ENCODE measurements around the gene NEK7. TPM values are rescaled to one million over a fixed set of nuclear protein-coding genes. Genes with fewer than 3 reads are reported as not detected.

NEK7 gene
- total RNA-seq, 6 experiments from 2014 or later, result 20.6 to 32.3 (median 21.5) TPM

GRCh38 chr1:198267921-198268320 is 111.1 kb downstream of the NEK7 start:
- H3K27me3 ChIP-seq, result no peaks in the 10 kb centered on the region
- no peak overlapping the region for H3K4me3 ChIP-seq
- intact Hi-C loops (cut with DNase I), result no loop called here
- no peaks in the 10 kb centered on the region for H3K9me3 ChIP-seq
- no peak overlapping the region for H3K27ac ChIP-seq
- TF ChIP-seq, protein P1, sequence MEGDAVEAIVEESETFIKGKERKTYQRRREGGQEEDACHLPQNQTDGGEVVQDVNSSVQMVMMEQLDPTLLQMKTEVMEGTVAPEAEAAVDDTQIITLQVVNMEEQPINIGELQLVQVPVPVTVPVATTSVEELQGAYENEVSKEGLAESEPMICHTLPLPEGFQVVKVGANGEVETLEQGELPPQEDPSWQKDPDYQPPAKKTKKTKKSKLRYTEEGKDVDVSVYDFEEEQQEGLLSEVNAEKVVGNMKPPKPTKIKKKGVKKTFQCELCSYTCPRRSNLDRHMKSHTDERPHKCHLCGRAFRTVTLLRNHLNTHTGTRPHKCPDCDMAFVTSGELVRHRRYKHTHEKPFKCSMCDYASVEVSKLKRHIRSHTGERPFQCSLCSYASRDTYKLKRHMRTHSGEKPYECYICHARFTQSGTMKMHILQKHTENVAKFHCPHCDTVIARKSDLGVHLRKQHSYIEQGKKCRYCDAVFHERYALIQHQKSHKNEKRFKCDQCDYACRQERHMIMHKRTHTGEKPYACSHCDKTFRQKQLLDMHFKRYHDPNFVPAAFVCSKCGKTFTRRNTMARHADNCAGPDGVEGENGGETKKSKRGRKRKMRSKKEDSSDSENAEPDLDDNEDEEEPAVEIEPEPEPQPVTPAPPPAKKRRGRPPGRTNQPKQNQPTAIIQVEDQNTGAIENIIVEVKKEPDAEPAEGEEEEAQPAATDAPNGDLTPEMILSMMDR (IDR thresholded peaks at IDR 0.05), result no peak
- no peak for TF ChIP-seq POLR2A (IDR thresholded peaks at IDR 0.05)
- H3K4me1 ChIP-seq, result peaks cover 0 to 5% (median 0%) of the 10 kb centered on the region in 4 donors
- no peak for DNase-seq
- no peaks in the 10 kb centered on the region for H3K36me3 ChIP-seq
- no peak for ATAC-seq
- WGBS (ENCODE audit: insufficient coverage, low coverage, low lambda C conversion rate, missing lambda C conversion rate), result 98% methylated on average over 4 of the region's 4 CpGs

GRCh38 chr1:198268784-198269645 is 112.2 kb downstream of the NEK7 start:
- H3K27me3 ChIP-seq, result no peaks in the 10 kb centered on the region
- DNase-seq, result no peak
- intact Hi-C loops (cut with DNase I), result no loop called here
- no peak for TF ChIP-seq POLR2A (IDR thresholded peaks at IDR 0.05)
- TF ChIP-seq, protein P1 (IDR thresholded peaks at IDR 0.05), result no peak
- peaks cover 0 to 5% (median 0%) of the 10 kb centered on the region in 4 donors for H3K4me1 ChIP-seq
- H3K9me3 ChIP-seq, result no peaks in the 10 kb centered on the region
- no peak overlapping the region for H3K4me3 ChIP-seq
- H3K36me3 ChIP-seq, result no peaks in the 10 kb centered on the region
- ATAC-seq, result no peak
- 59% methylated on average over 3 of the region's 3 CpGs for WGBS (ENCODE audit: insufficient coverage, low coverage, low lambda C conversion rate, missing lambda C conversion rate)
- no peak overlapping the region for H3K27ac ChIP-seq

- Histone ChIP-seq H3K27ac (no peak overlapping the region), H3K4me1 (peaks cover 0 to 5% (median 0%) of the 10 kb centered on the region in 4 donors), H3K27me3 (no peaks in the 10 kb centered on the region), H3K4me3 (no peak overlapping the region), H3K36me3 (no peaks in the 10 kb centered on the region), H3K9me3 (no peaks in the 10 kb centered on the region)
- TF ChIP-seq, protein P1 (IDR thresholded peaks at IDR 0.05), result no peak
- TF ChIP-seq POLR2A (IDR thresholded peaks at IDR 0.05), result no peak
- DNase-seq, result no peak
- no peak for ATAC-seq
- 71% methylated on average over 1 of the region's 1 CpG for WGBS (ENCODE audit: insufficient coverage, low coverage, low lambda C conversion rate, missing lambda C conversion rate)
- intact Hi-C loops (cut with DNase I), result no loop called here
Measured at GRCh38 chr1:198269646-198269940, 112.8 kb downstream of the NEK7 start.

- Histone ChIP-seq H3K9me3 (no peaks in the 10 kb centered on the region), H3K4me1 (peaks cover 0 to 5% (median 0%) of the 10 kb centered on the region in 4 donors), H3K4me3 (no peak overlapping the region), H3K27ac (no peak overlapping the region), H3K36me3 (no peaks in the 10 kb centered on the region), H3K27me3 (no peaks in the 10 kb centered on the region)
- intact Hi-C loops (cut with DNase I), result no loop called here
- WGBS (ENCODE audit: insufficient coverage, low coverage, low lambda C conversion rate, missing lambda C conversion rate), result 88% methylated on average over 1 of the region's 1 CpG
- TF ChIP-seq, protein P1 (IDR thresholded peaks at IDR 0.05), result no peak
- TF ChIP-seq POLR2A (IDR thresholded peaks at IDR 0.05), result no peak
- DNase-seq (no peak), ATAC-seq (no peak)
Measured at GRCh38 chr1:198270273-198270828, 113.6 kb downstream of the NEK7 start.

Measured in right lobe of liver (tissue), 6 donors.